Measurements from ENCODE around the gene ANKH. TPM values are rescaled to one million over a fixed set of nuclear protein-coding genes. Genes with fewer than 3 reads are reported as not detected.

Gene ANKH
- total and polyA plus RNA-seq, 2 experiments from 2014 or later = 27.6 to 29.9 TPM

- H3K9me3 ChIP-seq (ENCODE audit: low read depth) = no peaks in the 10 kb centered on the region
- H3K9me2 ChIP-seq (replicated peaks; ENCODE audit: insufficient read depth) = no peaks in the 10 kb centered on the region
- no peak overlapping the region for H3K27ac ChIP-seq
- WGBS (ENCODE audit: low lambda C conversion rate, missing lambda C conversion rate) = 86% methylated on average over 11 of the region's 11 CpGs
- no peaks in the 10 kb centered on the region for H3K79me2 ChIP-seq
- H3K36me3 ChIP-seq (replicated peaks; ENCODE audit: insufficient read depth, low read depth) = no peaks in the 10 kb centered on the region
- H3K4me2 ChIP-seq = no peak overlapping the region
- H3K4me3 ChIP-seq = no peak overlapping the region
- H4K20me1 ChIP-seq (ENCODE audit: insufficient read depth, poor library complexity, severe bottlenecking) = no peaks in the 10 kb centered on the region
- no peaks in the 10 kb centered on the region for H3K4me1 ChIP-seq (ENCODE audit: insufficient read depth)
- no peak for DNase-seq (ENCODE audit: low spot score)
- TF ChIP-seq EZH2 (IDR thresholded peaks at IDR 0.05; ENCODE audit: borderline replicate concordance) (no peak), CTCF (IDR thresholded peaks at IDR 0.05; ENCODE audit: poor library complexity) (no peak), EZH2phosphoT487 (IDR thresholded peaks at IDR 0.05; ENCODE audit: low read depth, severe bottlenecking, unreplicated experiment) (no peak)
- no peaks in the 10 kb centered on the region for H3K27me3 ChIP-seq
- H2AFZ ChIP-seq = no peak overlapping the region
These were observed 55.1 kb downstream of the ANKH start for GRCh38 chr5:14816374-14816998.

GRCh38 chr5:14813747-14814146, 57.8 kb downstream of the ANKH start:
- Histone ChIP-seq H3K9me3 (ENCODE audit: low read depth) (no peaks in the 10 kb centered on the region), H4K20me1 (ENCODE audit: insufficient read depth, poor library complexity, severe bottlenecking) (no peaks in the 10 kb centered on the region), H3K36me3 (replicated peaks; ENCODE audit: insufficient read depth, low read depth) (no peaks in the 10 kb centered on the region), H2AFZ (no peak overlapping the region), H3K4me3 (no peak overlapping the region), H3K27ac (no peak overlapping the region), H3K4me2 (no peak overlapping the region), H3K79me2 (no peaks in the 10 kb centered on the region), H3K27me3 (no peaks in the 10 kb centered on the region), H3K4me1 (ENCODE audit: insufficient read depth) (no peaks in the 10 kb centered on the region), H3K9me2 (replicated peaks; ENCODE audit: insufficient read depth) (no peaks in the 10 kb centered on the region)
- WGBS (ENCODE audit: low lambda C conversion rate, missing lambda C conversion rate) = 90% methylated on average over 3 of the region's 3 CpGs
- no peak for DNase-seq (ENCODE audit: low spot score)
- TF ChIP-seq CTCF (IDR thresholded peaks at IDR 0.05; ENCODE audit: poor library complexity) (no peak), EZH2 (IDR thresholded peaks at IDR 0.05; ENCODE audit: borderline replicate concordance) (no peak), EZH2phosphoT487 (IDR thresholded peaks at IDR 0.05; ENCODE audit: low read depth, severe bottlenecking, unreplicated experiment) (no peak)

- no peaks in the 10 kb centered on the region for H3K9me2 ChIP-seq (replicated peaks; ENCODE audit: insufficient read depth)
- DNase-seq (ENCODE audit: low spot score) = no peak
- no peak overlapping the region for H3K4me2 ChIP-seq
- H3K79me2 ChIP-seq = no peaks in the 10 kb centered on the region
- no peaks in the 10 kb centered on the region for H4K20me1 ChIP-seq (ENCODE audit: insufficient read depth, poor library complexity, severe bottlenecking)
- no peaks in the 10 kb centered on the region for H3K36me3 ChIP-seq (replicated peaks; ENCODE audit: insufficient read depth, low read depth)
- H3K27me3 ChIP-seq = no peaks in the 10 kb centered on the region
- no peaks in the 10 kb centered on the region for H3K4me1 ChIP-seq (ENCODE audit: insufficient read depth)
- H3K4me3 ChIP-seq = no peak overlapping the region
- TF ChIP-seq CTCF (IDR thresholded peaks at IDR 0.05; ENCODE audit: poor library complexity) (no peak), EZH2 (IDR thresholded peaks at IDR 0.05; ENCODE audit: borderline replicate concordance) (no peak), EZH2phosphoT487 (IDR thresholded peaks at IDR 0.05; ENCODE audit: low read depth, severe bottlenecking, unreplicated experiment) (no peak)
- 95% methylated on average over 5 of the region's 5 CpGs for WGBS (ENCODE audit: low lambda C conversion rate, missing lambda C conversion rate)
- no peak overlapping the region for H2AFZ ChIP-seq
- H3K9me3 ChIP-seq (ENCODE audit: low read depth) = no peaks in the 10 kb centered on the region
- no peak overlapping the region for H3K27ac ChIP-seq
These were observed 59.4 kb downstream of the ANKH start for GRCh38 chr5:14812166-14812565.
